ENCODE data around the gene PRAMEF5. TPM values are rescaled to one million over a fixed set of nuclear protein-coding genes. Genes with fewer than 3 reads are reported as not detected.
"Not testable (repeated sequence)": the region's sequence is repeated elsewhere in the genome, so short reads cannot be mapped to it uniquely, and the experiment has no call there.

The PRAMEF5 gene
- total and polyA plus RNA-seq, 8 donors, result not detected

- intact Hi-C loops (cut with DNase I; ENCODE audit: low total_unique reads), result no loop called here
- Histone ChIP-seq H3K4me1 (no peaks in the 10 kb centered on the region), H3K9me3 (no peaks in the 10 kb centered on the region), H3K4me3 (no peak overlapping the region), H3K27ac (no peak overlapping the region), H3K27me3 (peaks cover 0 to 6% (median 0%) of the 10 kb centered on the region in 3 donors), H3K36me3 (no peaks in the 10 kb centered on the region)
- peak; percentile 33 to 41 for DNase-seq
- WGBS, 5 donors, result 72 to 80% (median 73%) methylated on average over 7 of the region's 7 CpGs
- TF ChIP-seq POLR2A (IDR thresholded peaks at IDR 0.05) (no peak), CTCF (IDR thresholded peaks at IDR 0.05) (peak in 1 of 7 experiments; percentile 25), EP300 (IDR thresholded peaks at IDR 0.05) (no peak)
Measured at GRCh38 chr1:13228343-13228781, 25.6 kb upstream of the PRAMEF5 start.

GRCh38 chr1:13230096-13230495 is 23.9 kb upstream of the PRAMEF5 start:
- intact Hi-C loops (cut with DNase I; ENCODE audit: low total_unique reads); H3K27ac ChIP-seq; H3K9me3 ChIP-seq; H3K4me1 ChIP-seq; H3K36me3 ChIP-seq; H3K4me3 ChIP-seq; H3K27me3 ChIP-seq: not testable (repeated sequence)
- DNase-seq, result peak in 1 of 2 donors; percentile 24
- 76 to 80% (median 79%) methylated on average over 5 of the region's 5 CpGs for WGBS, 5 donors

GRCh38 chr1:13230601-13231000 is 23.4 kb upstream of the PRAMEF5 start:
- DNase-seq; intact Hi-C loops (cut with DNase I; ENCODE audit: low total_unique reads); H3K4me3 ChIP-seq: not testable (repeated sequence)

GRCh38 chr1:13231061-13231750 is 22.8 kb upstream of the PRAMEF5 start:
- H3K4me1 ChIP-seq; H3K4me3 ChIP-seq; H3K27ac ChIP-seq; intact Hi-C loops (cut with DNase I; ENCODE audit: low total_unique reads); H3K27me3 ChIP-seq; H3K36me3 ChIP-seq; H3K9me3 ChIP-seq: not testable (repeated sequence)
- 73 to 81% (median 77%) methylated on average over 7 of the region's 7 CpGs for WGBS, 5 donors
- peak in 1 of 2 donors; percentile 25 for DNase-seq

More at GRCh38 chr1:13230601-13231000, 23.4 kb upstream of the PRAMEF5 start:
- H3K4me1 ChIP-seq, H3K36me3 ChIP-seq, H3K27ac ChIP-seq, H3K9me3 ChIP-seq, H3K27me3 ChIP-seq: not testable (repeated sequence)
- WGBS, 5 donors, result 64 to 86% (median 80%) methylated on average over 2 of the region's 2 CpGs

GRCh38 chr1:13232056-13232455 is 21.9 kb upstream of the PRAMEF5 start:
- H3K9me3 ChIP-seq; intact Hi-C loops (cut with DNase I; ENCODE audit: low total_unique reads); H3K27ac ChIP-seq; H3K4me1 ChIP-seq; H3K36me3 ChIP-seq; H3K4me3 ChIP-seq; H3K27me3 ChIP-seq: not testable (repeated sequence)
- 50 to 74% (median 61%) methylated on average over 2 of the region's 2 CpGs for WGBS, 5 donors
- DNase-seq, result peak in 1 of 2 donors; percentile 23

- 32 to 59% (median 45%) methylated on average over 1 of the region's 1 CpG for WGBS, 5 donors
Measured at GRCh38 chr1:13234057-13234456, 19.9 kb upstream of the PRAMEF5 start.

GRCh38 chr1:13237572-13237971 is 16.4 kb upstream of the PRAMEF5 start:
- 48 to 79% (median 77%) methylated on average over 3 to 4 of the region's 4 CpGs for WGBS, 5 donors
- H3K27me3 ChIP-seq; DNase-seq; intact Hi-C loops (cut with DNase I; ENCODE audit: low total_unique reads); H3K27ac ChIP-seq; H3K36me3 ChIP-seq; H3K9me3 ChIP-seq; H3K4me1 ChIP-seq; H3K4me3 ChIP-seq: not testable (repeated sequence)

More at GRCh38 chr1:13234057-13234456, 19.9 kb upstream of the PRAMEF5 start:
- H3K27me3 ChIP-seq; H3K9me3 ChIP-seq; H3K36me3 ChIP-seq; H3K27ac ChIP-seq; H3K4me3 ChIP-seq; intact Hi-C loops (cut with DNase I; ENCODE audit: low total_unique reads); H3K4me1 ChIP-seq: not testable (repeated sequence)
- peak in 1 of 2 donors; percentile 50 for DNase-seq

- H3K27me3 ChIP-seq; H3K4me1 ChIP-seq; H3K36me3 ChIP-seq; DNase-seq; H3K27ac ChIP-seq; intact Hi-C loops (cut with DNase I; ENCODE audit: low total_unique reads); H3K9me3 ChIP-seq; H3K4me3 ChIP-seq: not testable (repeated sequence)
- WGBS, 5 donors, result 86 to 90% (median 88%) methylated on average over 4 of the region's 4 CpGs
Measured at GRCh38 chr1:13239633-13240032, 14.4 kb upstream of the PRAMEF5 start.

- H3K36me3 ChIP-seq; intact Hi-C loops (cut with DNase I; ENCODE audit: low total_unique reads); H3K4me3 ChIP-seq; H3K9me3 ChIP-seq; DNase-seq; H3K4me1 ChIP-seq; H3K27ac ChIP-seq: not testable (repeated sequence)
- H3K27me3 ChIP-seq, result peaks cover 0 to 17% (median 9%) of the 10 kb centered on the region in 3 donors
- 82 to 86% (median 84%) methylated on average over 9 of the region's 9 CpGs for WGBS, 5 donors
Measured at GRCh38 chr1:13243536-13244263, 10.3 kb upstream of the PRAMEF5 start.

GRCh38 chr1:13245841-13246553 is 8.0 kb upstream of the PRAMEF5 start:
- 66 to 77% (median 73%) methylated on average over 5 of the region's 5 CpGs for WGBS, 5 donors
- intact Hi-C loops (cut with DNase I; ENCODE audit: low total_unique reads), result not testable (repeated sequence)
- peaks cover 0 to 17% (median 9%) of the 10 kb centered on the region in 3 donors for H3K27me3 ChIP-seq

More at GRCh38 chr1:13245841-13246553, 8.0 kb upstream of the PRAMEF5 start:
- not testable (repeated sequence) for H3K27ac ChIP-seq, H3K4me1 ChIP-seq, H3K36me3 ChIP-seq, H3K4me3 ChIP-seq, H3K9me3 ChIP-seq
- peak in 1 of 2 donors; percentile 23 for DNase-seq
